ENCODE data around the gene GLIS2.

DNA sequence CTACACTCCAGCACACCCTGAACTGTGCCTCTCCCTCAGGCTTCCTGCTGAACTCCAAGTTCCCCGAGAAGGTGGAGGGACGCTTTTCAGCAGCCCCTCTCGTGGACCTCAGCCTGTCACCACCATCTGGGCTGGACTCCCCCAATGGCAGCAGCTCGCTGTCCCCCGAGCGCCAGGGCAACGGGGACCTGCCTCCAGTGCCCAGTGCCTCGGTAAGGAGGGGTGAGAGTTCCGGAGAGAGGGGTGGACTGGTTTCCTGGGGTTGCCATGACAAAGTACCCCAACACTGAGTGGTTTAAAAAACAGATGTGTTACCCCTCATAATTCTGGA, 17.4 kb downstream of the GLIS2 start:
- TF ChIP-seq, protein P1, sequence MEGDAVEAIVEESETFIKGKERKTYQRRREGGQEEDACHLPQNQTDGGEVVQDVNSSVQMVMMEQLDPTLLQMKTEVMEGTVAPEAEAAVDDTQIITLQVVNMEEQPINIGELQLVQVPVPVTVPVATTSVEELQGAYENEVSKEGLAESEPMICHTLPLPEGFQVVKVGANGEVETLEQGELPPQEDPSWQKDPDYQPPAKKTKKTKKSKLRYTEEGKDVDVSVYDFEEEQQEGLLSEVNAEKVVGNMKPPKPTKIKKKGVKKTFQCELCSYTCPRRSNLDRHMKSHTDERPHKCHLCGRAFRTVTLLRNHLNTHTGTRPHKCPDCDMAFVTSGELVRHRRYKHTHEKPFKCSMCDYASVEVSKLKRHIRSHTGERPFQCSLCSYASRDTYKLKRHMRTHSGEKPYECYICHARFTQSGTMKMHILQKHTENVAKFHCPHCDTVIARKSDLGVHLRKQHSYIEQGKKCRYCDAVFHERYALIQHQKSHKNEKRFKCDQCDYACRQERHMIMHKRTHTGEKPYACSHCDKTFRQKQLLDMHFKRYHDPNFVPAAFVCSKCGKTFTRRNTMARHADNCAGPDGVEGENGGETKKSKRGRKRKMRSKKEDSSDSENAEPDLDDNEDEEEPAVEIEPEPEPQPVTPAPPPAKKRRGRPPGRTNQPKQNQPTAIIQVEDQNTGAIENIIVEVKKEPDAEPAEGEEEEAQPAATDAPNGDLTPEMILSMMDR (conservative IDR thresholded peaks at IDR 0.05) = no peak
- TF ChIP-seq EZH2 (IDR thresholded peaks at IDR 0.05; ENCODE audit: low read depth) = no peak

All from PC-9 (cell line).